ENCODE data around the gene ANKS1B. TPM values are rescaled to one million over a fixed set of nuclear protein-coding genes. Genes with fewer than 3 reads are reported as not detected.
"Not testable (repeated sequence)": the region's sequence is repeated elsewhere in the genome, so short reads cannot be mapped to it uniquely, and the experiment has no call there.

Gene ANKS1B
- polyA plus RNA-seq, 1 experiment = 0.27 TPM

- CTCF ChIA-PET = no interaction called here
- no peak for DNase-seq (ENCODE audit: low read depth)
- no peak for TF ChIP-seq CTCF (IDR thresholded peaks at IDR 0.05; ENCODE audit: insufficient read depth, low read depth, low read length)
Measured at GRCh38 chr12:99736760-99737269, 247.9 kb downstream of the ANKS1B start.

GRCh38 chr12:99732131-99732530 is 252.6 kb downstream of the ANKS1B start:
- DNase-seq (ENCODE audit: low read depth) = no peak
- ChIA-PET CTCF (no interaction called here), POLR2A (no interaction called here)
- Histone ChIP-seq H3K36me3 (ENCODE audit: control insufficient read depth, insufficient read depth, low read length) (no peaks in the 10 kb centered on the region), H3K4me3 (ENCODE audit: low read depth, low read length) (no peak overlapping the region), H3K27me3 (ENCODE audit: control insufficient read depth, insufficient read depth, low read length) (no peaks in the 10 kb centered on the region)
- TF ChIP-seq CTCF (IDR thresholded peaks at IDR 0.05; ENCODE audit: insufficient read depth, low read depth, low read length) = no peak

More at GRCh38 chr12:99736760-99737269, 247.9 kb downstream of the ANKS1B start:
- Histone ChIP-seq H3K27me3 (ENCODE audit: control insufficient read depth, insufficient read depth, low read length) (no peaks in the 10 kb centered on the region), H3K4me3 (ENCODE audit: low read depth, low read length) (no peak overlapping the region), H3K36me3 (ENCODE audit: control insufficient read depth, insufficient read depth, low read length) (no peaks in the 10 kb centered on the region)
- POLR2A ChIA-PET = no interaction called here

GRCh38 chr12:99722690-99723486 is 261.8 kb downstream of the ANKS1B start:
- ChIA-PET CTCF (no interaction called here), POLR2A (no interaction called here)
- no peak for DNase-seq (ENCODE audit: low read depth)
- no peaks in the 10 kb centered on the region for H3K27me3 ChIP-seq (ENCODE audit: control insufficient read depth, insufficient read depth, low read length)
- H3K4me3 ChIP-seq (ENCODE audit: low read depth, low read length) = no peak overlapping the region
- TF ChIP-seq CTCF (IDR thresholded peaks at IDR 0.05; ENCODE audit: insufficient read depth, low read depth, low read length) = no peak
- no peaks in the 10 kb centered on the region for H3K36me3 ChIP-seq (ENCODE audit: control insufficient read depth, insufficient read depth, low read length)

GRCh38 chr12:99721715-99722275 is 262.9 kb downstream of the ANKS1B start:
- TF ChIP-seq CTCF (IDR thresholded peaks at IDR 0.05; ENCODE audit: insufficient read depth, low read depth, low read length) = no peak
- ChIA-PET POLR2A (no interaction called here), CTCF (no interaction called here)
- Histone ChIP-seq H3K27me3 (ENCODE audit: control insufficient read depth, insufficient read depth, low read length) (no peaks in the 10 kb centered on the region), H3K4me3 (ENCODE audit: low read depth, low read length) (no peak overlapping the region), H3K36me3 (ENCODE audit: control insufficient read depth, insufficient read depth, low read length) (no peaks in the 10 kb centered on the region)
- DNase-seq (ENCODE audit: low read depth) = no peak

- CTCF ChIA-PET = interaction anchor here (0.6 kb wide), 1 partner anchor 15 kb away, joined by 3 read pairs; no protein-coding TSS in a partner anchor
- H3K36me3 ChIP-seq (ENCODE audit: control insufficient read depth, insufficient read depth, low read length); H3K4me3 ChIP-seq (ENCODE audit: low read depth, low read length); DNase-seq (ENCODE audit: low read depth); H3K27me3 ChIP-seq (ENCODE audit: control insufficient read depth, insufficient read depth, low read length); POLR2A ChIA-PET: not testable (repeated sequence)
Measured at GRCh38 chr12:99720083-99720465, 264.7 kb downstream of the ANKS1B start.

- H3K36me3 ChIP-seq (ENCODE audit: control insufficient read depth, insufficient read depth, low read length); H3K4me3 ChIP-seq (ENCODE audit: low read depth, low read length); H3K27me3 ChIP-seq (ENCODE audit: control insufficient read depth, insufficient read depth, low read length); DNase-seq (ENCODE audit: low read depth); POLR2A ChIA-PET: not testable (repeated sequence)
- CTCF ChIA-PET = interaction anchor here (0.6 kb wide), 1 partner anchor 15 kb away, joined by 3 read pairs; no protein-coding TSS in a partner anchor
Measured at GRCh38 chr12:99719411-99720082, 265.2 kb downstream of the ANKS1B start.

- DNase-seq (ENCODE audit: low read depth); CTCF ChIA-PET; H3K4me3 ChIP-seq (ENCODE audit: low read depth, low read length); H3K36me3 ChIP-seq (ENCODE audit: control insufficient read depth, insufficient read depth, low read length); H3K27me3 ChIP-seq (ENCODE audit: control insufficient read depth, insufficient read depth, low read length); POLR2A ChIA-PET: not testable (repeated sequence)
Measured at GRCh38 chr12:99715841-99716510, 268.8 kb downstream of the ANKS1B start.

- DNase-seq (ENCODE audit: low read depth); POLR2A ChIA-PET; H3K4me3 ChIP-seq (ENCODE audit: low read depth, low read length); H3K27me3 ChIP-seq (ENCODE audit: control insufficient read depth, insufficient read depth, low read length); H3K36me3 ChIP-seq (ENCODE audit: control insufficient read depth, insufficient read depth, low read length): not testable (repeated sequence)
- CTCF ChIA-PET = interaction anchor here (0.7 kb wide), 1 partner anchor 16 kb away, joined by 3 read pairs; no protein-coding TSS in a partner anchor
Measured at GRCh38 chr12:99714921-99715320, 269.8 kb downstream of the ANKS1B start.
